Measurements from ENCODE around the gene PRKX.
"Not testable (repeated sequence)": the region's sequence is repeated elsewhere in the genome, so short reads cannot be mapped to it uniquely, and the experiment has no call there.

Gene PRKX

DNA sequence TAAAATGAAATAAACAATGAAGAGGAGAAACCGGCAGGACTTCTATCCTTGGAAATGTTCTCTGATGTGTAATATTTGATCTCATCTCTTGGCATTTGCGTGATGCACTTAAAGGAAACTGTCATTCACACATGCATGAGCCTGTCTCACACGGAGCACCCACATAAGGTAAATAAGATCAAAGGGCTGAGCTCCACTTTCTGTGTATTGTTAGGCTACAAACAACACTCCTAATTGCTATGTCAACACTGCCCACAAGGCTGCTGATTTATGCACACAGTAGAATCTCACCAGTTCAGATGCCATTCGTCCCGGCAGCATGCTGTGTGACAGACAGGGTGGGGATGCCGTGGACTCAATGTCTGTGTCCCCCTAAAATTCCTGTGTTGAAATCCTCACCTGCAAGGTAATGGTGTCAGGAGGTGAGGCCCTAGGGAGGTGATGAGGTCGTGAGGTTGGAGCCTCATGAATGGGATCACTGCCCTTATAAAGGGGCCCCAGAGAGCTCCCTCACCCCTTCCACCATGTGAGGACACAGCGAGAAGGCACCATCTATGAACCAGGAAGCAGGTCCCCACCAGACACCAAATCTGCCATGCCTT is 5.7 kb downstream of the PRKX start:
- DNase-seq: not testable (repeated sequence)

DNA sequence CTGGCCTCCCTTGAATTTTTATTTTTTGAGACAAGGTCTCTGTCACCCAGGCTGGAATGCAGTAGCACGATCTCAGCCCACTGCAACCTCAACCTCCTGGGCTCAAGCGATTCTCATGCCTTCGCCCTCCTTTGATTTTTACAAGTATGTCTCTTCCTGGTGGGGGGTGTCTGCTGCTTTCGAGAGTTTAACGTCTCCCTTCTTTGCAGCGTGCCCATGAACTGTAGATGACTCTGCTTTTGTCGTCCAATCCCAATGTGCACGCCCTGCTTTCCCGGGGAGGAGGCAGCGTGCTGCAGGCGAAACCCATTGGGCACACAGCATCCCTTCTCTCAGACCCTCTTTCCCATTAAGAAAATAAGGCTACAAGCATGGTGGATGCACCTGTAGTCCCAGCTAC is 7.0 kb downstream of the PRKX start:
- DNase-seq: no peak

GRCh38 chrX:3703251-3703650 is 10.2 kb downstream of the PRKX start:
- not testable (repeated sequence) for DNase-seq

DNA sequence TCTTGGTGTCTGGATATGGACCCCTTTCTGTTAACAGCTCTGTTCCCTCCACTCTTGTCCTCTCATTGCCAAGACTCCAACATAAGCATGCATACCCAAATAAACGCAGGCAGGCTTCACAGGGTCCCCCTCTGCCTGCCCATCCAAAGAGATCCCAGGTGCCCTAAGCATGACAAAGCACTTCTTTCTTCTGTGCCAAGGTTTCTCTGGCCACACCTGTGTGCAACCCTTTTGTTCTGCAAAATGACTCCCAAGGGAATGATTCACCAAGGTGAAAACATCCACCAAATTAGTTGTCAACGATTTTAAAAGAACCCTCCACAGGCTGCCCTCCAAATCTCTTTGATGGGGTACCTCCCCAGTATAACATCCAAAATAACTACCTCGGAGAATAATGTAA is 11.4 kb downstream of the PRKX start:
- not testable (repeated sequence) for DNase-seq

- not testable (repeated sequence) for DNase-seq
Measured at GRCh38 chrX:3701445-3701928, 12.0 kb downstream of the PRKX start.

- no peak for DNase-seq
Measured at GRCh38 chrX:3699821-3700381, 13.5 kb downstream of the PRKX start.

DNA sequence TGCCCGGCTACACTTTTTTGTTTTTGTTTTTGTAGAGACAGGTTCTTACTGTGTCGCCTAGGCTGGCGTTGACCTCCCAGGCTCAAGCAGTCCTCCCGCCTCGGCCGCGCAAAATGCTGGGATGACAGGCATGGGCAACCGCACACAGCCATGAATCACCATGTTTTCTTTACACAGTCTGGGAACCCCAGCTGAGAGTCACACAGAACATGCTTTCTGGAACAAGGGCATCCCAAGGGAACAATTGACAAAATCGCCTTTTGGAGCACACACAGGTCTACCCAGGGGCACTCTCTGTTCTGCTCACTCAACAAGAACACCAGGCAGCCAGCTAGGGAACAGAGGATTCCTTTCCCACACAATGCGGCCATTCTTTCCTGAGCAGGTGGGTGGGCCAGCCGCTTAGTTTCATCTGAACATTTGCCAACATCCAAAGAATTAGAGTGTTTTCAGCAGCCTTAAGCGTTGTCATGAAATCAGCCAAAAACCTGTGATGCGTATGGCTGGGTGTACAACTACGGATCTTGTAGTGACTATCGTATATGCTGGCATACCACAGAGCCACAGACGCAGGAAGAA is 15.7 kb downstream of the PRKX start:
- DNase-seq: no peak

GRCh38 chrX:3697220-3697684 is 16.2 kb downstream of the PRKX start:
- no peak for DNase-seq

DNA sequence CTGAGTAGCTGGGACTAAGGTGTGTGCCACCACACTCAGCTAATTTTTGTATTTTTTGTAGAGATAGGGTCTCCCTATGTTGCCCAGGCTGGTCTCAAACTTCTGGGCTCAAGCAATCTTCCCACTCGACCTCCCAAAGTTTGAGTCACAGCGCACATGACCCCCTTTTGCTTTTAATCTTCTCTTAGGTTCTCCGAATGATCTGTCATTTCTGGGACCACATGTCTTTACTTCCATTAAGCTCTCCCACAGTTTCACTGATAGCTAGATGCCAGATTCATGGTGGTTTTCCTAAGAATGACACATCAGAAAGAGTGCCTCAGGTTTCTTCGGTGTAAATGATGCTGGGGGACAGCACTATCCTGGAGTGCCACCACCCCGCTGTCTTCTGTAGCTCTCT is 17.9 kb downstream of the PRKX start:
- no peak for DNase-seq

DNA sequence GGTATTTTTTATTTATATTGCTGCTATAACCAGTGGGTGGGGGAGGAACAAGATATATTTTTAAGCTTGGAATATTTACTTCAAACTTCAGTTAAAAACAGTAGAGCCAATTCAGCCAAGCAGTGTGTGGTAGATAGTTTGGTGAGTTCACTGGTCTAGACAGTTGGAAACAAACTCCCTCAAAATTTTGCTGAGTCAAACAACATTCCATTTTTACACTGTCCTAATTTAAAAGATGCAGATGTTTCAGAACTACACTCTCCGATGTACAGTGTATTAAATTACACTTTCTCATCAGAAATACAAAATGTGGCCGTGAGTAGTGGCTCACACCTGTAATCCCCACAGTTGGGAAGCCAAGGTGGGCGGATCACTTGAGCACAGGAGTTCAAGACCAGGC is 23.3 kb downstream of the PRKX start:
- DNase-seq: no peak

GRCh38 chrX:3683236-3683635 is 30.2 kb downstream of the PRKX start:
- not testable (repeated sequence) for DNase-seq

DNA sequence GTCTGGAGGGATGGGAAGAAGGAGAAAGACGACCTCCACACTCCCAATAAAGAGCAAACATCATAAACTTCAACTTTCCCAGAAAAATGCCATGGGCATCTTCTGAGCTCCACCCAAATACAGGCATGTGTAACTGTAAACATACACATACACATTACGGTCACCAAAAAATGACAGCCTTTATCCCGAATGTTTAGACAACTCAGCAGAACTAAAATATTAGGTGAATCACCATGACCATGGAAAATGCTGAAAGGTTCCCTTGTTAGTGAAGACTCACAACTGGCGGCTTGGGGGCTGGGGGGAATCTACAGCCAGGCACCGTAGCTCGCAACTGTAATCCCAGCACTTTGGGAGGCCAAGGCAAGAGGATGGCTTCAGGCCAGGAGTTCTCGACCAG is 33.0 kb downstream of the PRKX start:
- DNase-seq: no peak

DNA sequence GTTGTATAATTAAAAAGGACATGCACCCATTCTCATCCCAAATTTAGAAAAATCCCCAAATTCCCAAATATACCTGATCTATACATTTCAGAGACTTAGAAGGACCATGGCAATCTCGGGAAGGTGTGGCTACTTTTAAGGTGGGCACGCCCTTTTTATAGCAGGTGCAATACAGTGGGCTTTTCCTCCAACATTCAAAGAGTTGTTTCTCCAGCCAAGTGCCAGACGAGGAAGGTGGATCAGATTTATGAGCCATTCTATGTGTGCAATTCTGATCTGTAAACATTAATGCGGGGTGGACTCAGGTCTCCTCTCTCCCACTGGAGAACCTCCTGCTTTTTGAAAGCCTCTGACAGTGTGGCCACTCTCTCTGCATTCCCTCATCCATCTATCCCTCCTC is 33.8 kb downstream of the PRKX start:
- no peak for DNase-seq

GRCh38 chrX:3678328-3678727 is 35.1 kb downstream of the PRKX start:
- DNase-seq: no peak

GRCh38 chrX:3674881-3675280 is 38.6 kb downstream of the PRKX start:
- no peak for DNase-seq

- DNase-seq: no peak
Measured at GRCh38 chrX:3669841-3670475, 43.5 kb downstream of the PRKX start.

GRCh38 chrX:3666975-3667374 is 46.5 kb downstream of the PRKX start:
- no peak for DNase-seq

DNA sequence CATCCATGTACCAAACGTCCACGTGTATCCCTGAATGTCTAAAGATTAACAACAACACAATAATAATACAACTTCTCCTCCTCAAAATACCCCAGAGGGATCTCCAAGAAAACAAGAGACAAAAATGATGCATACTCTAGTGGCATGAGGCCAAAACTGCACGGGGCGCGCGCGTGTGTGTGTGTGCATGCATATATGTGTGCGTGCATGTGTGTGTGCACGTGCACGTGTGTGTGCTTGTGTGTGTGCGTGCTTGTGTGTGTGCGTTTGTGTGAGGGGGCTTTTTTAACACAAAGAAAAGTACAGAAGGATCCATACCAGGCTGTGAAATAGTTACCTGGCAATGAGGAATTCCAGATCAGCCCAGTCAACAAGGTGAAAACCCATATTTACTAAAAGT is 48.5 kb downstream of the PRKX start:
- no peak for DNase-seq

- not testable (repeated sequence) for DNase-seq
Measured at GRCh38 chrX:3663576-3664250, 49.7 kb downstream of the PRKX start.

DNA sequence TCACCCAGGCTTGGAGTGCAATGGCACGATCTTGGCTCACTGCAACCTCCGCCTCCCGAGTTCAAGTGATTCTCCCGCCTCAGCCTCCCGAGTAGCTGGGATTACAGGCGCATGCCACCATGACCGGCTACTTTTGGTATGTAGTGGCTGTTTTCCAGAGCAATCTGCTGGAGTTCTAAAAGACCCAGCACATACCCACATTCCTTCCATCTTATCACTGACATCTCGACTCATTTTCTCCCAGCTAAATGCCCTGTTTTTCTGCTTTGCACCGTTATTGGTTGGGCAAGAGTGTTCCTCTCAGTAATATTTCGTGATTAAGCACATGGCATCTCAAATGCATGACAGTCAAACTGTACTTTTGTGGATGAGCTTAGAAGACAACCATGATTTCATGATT is 53.7 kb downstream of the PRKX start:
- DNase-seq: no peak

DNA sequence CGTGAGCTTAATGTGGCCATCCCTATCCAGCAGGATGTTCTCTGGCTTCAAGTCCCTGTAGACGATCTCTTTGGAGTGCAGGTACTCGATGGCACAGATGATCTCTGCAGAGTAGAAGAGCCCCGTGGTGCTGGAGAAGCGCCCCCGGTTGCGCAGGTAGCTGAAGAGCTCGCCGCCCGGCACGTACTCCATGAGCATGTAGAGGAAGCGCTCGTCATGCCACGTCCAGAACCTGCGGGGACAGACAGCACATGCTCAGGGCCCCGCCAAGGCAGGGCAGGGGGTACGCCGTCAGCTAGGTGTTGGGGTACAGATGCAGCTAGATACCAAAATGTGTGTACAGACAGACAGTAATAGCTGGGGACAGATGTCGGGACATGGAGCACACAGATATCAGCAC is 58.3 kb downstream of the PRKX start:
- no peak for DNase-seq

GRCh38 chrX:3653111-3653510 is 60.3 kb downstream of the PRKX start:
- DNase-seq: no peak

DNA sequence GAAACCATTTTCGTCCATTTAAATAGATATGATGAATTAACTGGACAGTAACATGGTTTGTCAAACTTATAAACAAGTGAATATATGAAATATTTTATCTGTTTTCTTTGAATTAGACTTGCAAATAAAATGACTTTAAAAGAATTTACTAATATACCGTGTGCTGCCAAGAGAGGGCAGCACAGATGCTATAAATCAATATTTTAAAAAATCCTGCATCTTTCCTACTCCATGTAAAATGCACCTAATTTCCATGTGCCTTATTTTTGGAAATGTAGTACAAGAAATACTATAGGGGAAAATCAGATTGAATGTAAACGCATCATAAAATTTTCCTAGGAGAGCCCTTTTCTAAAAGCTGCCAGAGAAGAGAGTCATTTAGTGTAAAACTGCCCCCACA is 62.2 kb downstream of the PRKX start:
- no peak for DNase-seq

DNA sequence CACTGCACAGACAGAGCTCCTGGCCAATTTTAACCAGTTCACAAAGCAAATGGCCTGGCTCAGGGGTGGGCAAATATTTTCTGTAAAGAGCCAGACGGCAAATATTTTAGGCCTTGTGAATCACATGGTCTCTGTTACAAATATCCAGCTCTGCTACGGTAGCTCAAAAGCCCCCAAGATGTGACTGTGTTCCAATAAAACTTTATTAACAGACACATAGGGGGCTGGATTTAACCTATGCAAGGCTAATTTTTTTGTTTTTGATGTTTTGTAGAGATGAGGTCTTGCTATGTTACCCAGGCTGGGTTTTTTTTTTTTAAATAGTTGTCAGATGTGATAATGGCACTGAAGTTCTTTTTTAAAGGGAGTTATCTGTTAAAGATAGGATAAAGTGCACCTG is 65.4 kb downstream of the PRKX start:
- DNase-seq: no peak

Measured in NCI-H226 (cell line).